ENCODE results near the gene LZTR1.
A peak's percentile ranks its signal among the peaks of the same experiment; 100 is the strongest.
"Not testable (repeated sequence)": the region's sequence is repeated elsewhere in the genome, so short reads cannot be mapped to it uniquely, and the experiment has no call there.

Gene LZTR1

GRCh38 chr22:20996598-20997535 lies 14.8 kb downstream of the LZTR1 start:
- DNase-seq (ENCODE audit: low spot score): no peak

GRCh38 chr22:20997536-20998257 lies 15.6 kb downstream of the LZTR1 start:
- DNase-seq (ENCODE audit: low spot score): no peak

GRCh38 chr22:20998411-20999336 lies 16.6 kb downstream of the LZTR1 start:
- no peak for DNase-seq (ENCODE audit: low spot score)

GRCh38 chr22:20999350-21000206 lies 17.5 kb downstream of the LZTR1 start:
- no peak for DNase-seq (ENCODE audit: low spot score)

GRCh38 chr22:21000207-21000986 lies 18.3 kb downstream of the LZTR1 start:
- no peak for DNase-seq (ENCODE audit: low spot score)

GRCh38 chr22:21000987-21001600 lies 19.0 kb downstream of the LZTR1 start:
- DNase-seq (ENCODE audit: low spot score): no peak

- peak; percentile 96 for DNase-seq (ENCODE audit: low spot score)
These were observed 19.7 kb downstream of the LZTR1 start, which contains the start of gene THAP7 for GRCh38 chr22:21001601-21002325. THAP7 (minus strand) TSS chr22:21002118; CDS start chr22:21001911, 207 bp downstream.

GRCh38 chr22:21003782-21004181 lies 21.7 kb downstream of the LZTR1 start:
- DNase-seq (ENCODE audit: low spot score): no peak

GRCh38 chr22:21009208-21009607 lies 27.1 kb downstream of the LZTR1 start:
- DNase-seq (ENCODE audit: low spot score): not testable (repeated sequence)

- no peak for DNase-seq (ENCODE audit: low spot score)
These were observed 27.7 kb downstream of the LZTR1 start for GRCh38 chr22:21009638-21010425.

- no peak for DNase-seq (ENCODE audit: low spot score)
These were observed 28.5 kb downstream of the LZTR1 start for GRCh38 chr22:21010426-21011113.

GRCh38 chr22:21012446-21013407 lies 30.6 kb downstream of the LZTR1 start:
- no peak for DNase-seq (ENCODE audit: low spot score)

- DNase-seq (ENCODE audit: low spot score): no peak
These were observed 31.6 kb downstream of the LZTR1 start for GRCh38 chr22:21013657-21014201.

GRCh38 chr22:21014202-21014725 lies 32.2 kb downstream of the LZTR1 start:
- DNase-seq (ENCODE audit: low spot score): peak; percentile 97

- DNase-seq (ENCODE audit: low spot score): peak; percentile 77
These were observed 32.8 kb downstream of the LZTR1 start, which contains the start of gene P2RX6 for GRCh38 chr22:21014726-21015465. P2RX6 (plus strand) TSS chr22:21015165; CDS start chr22:21015175, 10 bp downstream.

Measured in SK-N-DZ (cell line).